ENCODE results near the gene SEC24B. TPM values are rescaled to one million over a fixed set of nuclear protein-coding genes. Genes with fewer than 3 reads are reported as not detected.

The SEC24B gene
- total and polyA plus RNA-seq, 2 donors (not counting 3 experiments of a cell fraction or from before 2014, with no cell fraction given), result 35.9 to 46.2 TPM

DNA sequence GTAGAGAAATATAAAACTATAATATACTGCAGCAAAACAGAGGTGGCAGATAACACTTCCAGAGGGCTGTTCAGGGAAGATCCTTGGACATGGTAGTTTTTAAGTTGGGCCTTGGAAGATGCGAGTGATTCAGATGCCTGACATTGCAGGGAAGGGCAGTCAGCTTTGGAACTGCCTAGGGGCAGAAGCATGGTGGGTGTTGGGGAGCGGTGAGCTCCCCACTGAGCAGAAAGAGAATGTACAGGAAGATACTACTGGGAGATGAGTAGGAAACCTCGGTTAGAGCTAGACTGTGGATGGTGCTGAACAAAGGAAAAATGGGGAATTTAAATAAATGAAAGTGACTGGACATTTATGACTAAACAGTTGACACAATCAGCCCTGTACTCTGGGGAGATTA lies 24.9 kb upstream of the SEC24B start:
- Histone ChIP-seq H4K20me1 (replicated peaks; ENCODE audit: control insufficient read depth, extremely low read depth, insufficient read depth, low read length) (no peaks in the 10 kb centered on the region), H3K4me2 (ENCODE audit: insufficient read depth, low read length) (no peak overlapping the region), H3K4me3 (replicated peaks in 1 of 3; ENCODE audit: insufficient read depth in 1 of 3, low read depth in 1 of 3, low read length in 3 of 3) (no peak overlapping the region), H3K36me3 (ENCODE audit: control insufficient read depth in 2 of 2, extremely low read depth in 1 of 2, insufficient read depth in 2 of 2, low read length in 2 of 2) (no peaks in the 10 kb centered on the region), H3K9ac (replicated peaks; ENCODE audit: extremely low read depth, insufficient read depth, low read length) (no peak overlapping the region), H3K79me2 (ENCODE audit: control insufficient read depth, insufficient read depth, low read length) (no peaks in the 10 kb centered on the region), H2AFZ (ENCODE audit: low read depth, low read length) (no peak overlapping the region), H3K4me1 (ENCODE audit: control insufficient read depth, extremely low read depth, insufficient read depth, low read length) (no peaks in the 10 kb centered on the region), H3K9me1 (replicated peaks; ENCODE audit: control insufficient read depth, extremely low read depth, insufficient read depth, low read length) (no peaks in the 10 kb centered on the region), H3K27me3 (ENCODE audit: control insufficient read depth in 2 of 2, insufficient read depth in 2 of 2, low read length in 2 of 2) (no peaks in the 10 kb centered on the region), H3K9me3 (replicated peaks; ENCODE audit: control insufficient read depth, insufficient read depth, low read length) (no peaks in the 10 kb centered on the region), H3K27ac (ENCODE audit: insufficient read depth, low read depth, low read length) (no peak overlapping the region)
- FAIRE-seq (no peak), DNase-seq (ENCODE audit: low read depth, low spot score) (no peak)
- TF ChIP-seq, protein P1, sequence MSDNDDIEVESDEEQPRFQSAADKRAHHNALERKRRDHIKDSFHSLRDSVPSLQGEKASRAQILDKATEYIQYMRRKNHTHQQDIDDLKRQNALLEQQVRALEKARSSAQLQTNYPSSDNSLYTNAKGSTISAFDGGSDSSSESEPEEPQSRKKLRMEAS (IDR thresholded peaks at IDR 0.05; ENCODE audit: insufficient read depth, insufficient read length), result no peak
- TF ChIP-seq JUN (IDR thresholded peaks at IDR 0.05; ENCODE audit: borderline replicate concordance, insufficient read depth, insufficient read length, low read depth), result no peak
- intact Hi-C loops (cut with micrococcal nuclease), result loop anchor here (5.0 to 10.0 kb wide), 2 partner anchors 194 to 531 kb away; no protein-coding TSS in a partner anchor
- dilution Hi-C loops (cut with MboI; ENCODE audit: extremely low pct_ligation_motif_present, low sequenced_read_pairs), result no loop called here
- ChIA-PET POLR2A (no interaction called here), CTCF (no interaction called here)
- no TSS peak for BruUV-seq (replicated peaks)

DNA sequence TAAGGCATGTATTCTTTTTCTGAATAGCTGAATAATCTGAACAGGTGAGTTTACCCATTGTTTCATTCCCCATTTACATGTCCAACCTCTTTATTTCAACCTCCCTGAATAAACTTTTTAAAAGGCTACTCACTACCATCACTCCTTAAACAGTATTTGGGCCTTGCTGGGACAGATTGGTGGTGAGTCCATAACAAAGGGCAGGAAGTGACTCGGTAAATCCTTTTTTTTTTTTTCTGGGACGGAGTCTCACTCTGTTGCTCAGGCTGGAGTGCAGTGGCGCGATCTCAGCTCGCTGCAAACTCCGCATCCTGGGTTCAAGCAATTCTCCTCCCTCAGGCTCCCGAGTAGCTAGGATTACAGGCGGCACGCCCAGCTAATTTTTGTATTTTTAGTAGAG lies 23.4 kb upstream of the SEC24B start:
- Histone ChIP-seq H3K4me1 (ENCODE audit: control insufficient read depth, extremely low read depth, insufficient read depth, low read length) (no peaks in the 10 kb centered on the region), H2AFZ (ENCODE audit: low read depth, low read length) (no peak overlapping the region), H3K9me3 (replicated peaks; ENCODE audit: control insufficient read depth, insufficient read depth, low read length) (no peaks in the 10 kb centered on the region), H3K27ac (ENCODE audit: insufficient read depth, low read depth, low read length) (no peak overlapping the region), H3K79me2 (ENCODE audit: control insufficient read depth, insufficient read depth, low read length) (no peaks in the 10 kb centered on the region), H4K20me1 (replicated peaks; ENCODE audit: control insufficient read depth, extremely low read depth, insufficient read depth, low read length) (no peaks in the 10 kb centered on the region), H3K4me3 (replicated peaks in 1 of 3; ENCODE audit: insufficient read depth in 1 of 3, low read depth in 1 of 3, low read length in 3 of 3) (no peak overlapping the region), H3K9me1 (replicated peaks; ENCODE audit: control insufficient read depth, extremely low read depth, insufficient read depth, low read length) (no peaks in the 10 kb centered on the region), H3K9ac (replicated peaks; ENCODE audit: extremely low read depth, insufficient read depth, low read length) (no peak overlapping the region), H3K4me2 (ENCODE audit: insufficient read depth, low read length) (no peak overlapping the region), H3K27me3 (ENCODE audit: control insufficient read depth in 2 of 2, insufficient read depth in 2 of 2, low read length in 2 of 2) (no peaks in the 10 kb centered on the region), H3K36me3 (ENCODE audit: control insufficient read depth in 2 of 2, extremely low read depth in 1 of 2, insufficient read depth in 2 of 2, low read length in 2 of 2) (no peaks in the 10 kb centered on the region)
- BruUV-seq (replicated peaks), result no TSS peak
- DNase-seq (ENCODE audit: low read depth, low spot score) (no peak), FAIRE-seq (no peak)
- POLR2A ChIA-PET, result no interaction called here
- CTCF ChIA-PET, result interaction anchor here (1.7 kb wide), 1 partner anchor 394 kb away, joined by 5 read pairs; no protein-coding TSS in a partner anchor
- intact Hi-C loops (cut with micrococcal nuclease) (no loop called here), dilution Hi-C loops (cut with MboI; ENCODE audit: extremely low pct_ligation_motif_present, low sequenced_read_pairs) (no loop called here)
- TF ChIP-seq FOS (IDR thresholded peaks at IDR 0.05; ENCODE audit: borderline replicate concordance, insufficient read depth, low read length) (no peak), POLR2A (IDR thresholded peaks at IDR 0.05; ENCODE audit: low read depth, low read length) (no peak), JUN (IDR thresholded peaks at IDR 0.05; ENCODE audit: borderline replicate concordance, insufficient read depth, insufficient read length, low read depth) (no peak), POLR2AphosphoS5 (IDR thresholded peaks at IDR 0.05; ENCODE audit: insufficient read depth, low read depth, low read length) (no peak), GATA2 (IDR thresholded peaks at IDR 0.05; ENCODE audit: insufficient read depth, insufficient read length, low read depth, low read length) (no peak), MYC (IDR thresholded peaks at IDR 0.05; ENCODE audit: low read depth, low read length) (no peak), EZH2 (IDR thresholded peaks at IDR 0.05; ENCODE audit: borderline replicate concordance, low read depth, low read length, severe bottlenecking) (no peak)
- TF ChIP-seq, protein P2, sequence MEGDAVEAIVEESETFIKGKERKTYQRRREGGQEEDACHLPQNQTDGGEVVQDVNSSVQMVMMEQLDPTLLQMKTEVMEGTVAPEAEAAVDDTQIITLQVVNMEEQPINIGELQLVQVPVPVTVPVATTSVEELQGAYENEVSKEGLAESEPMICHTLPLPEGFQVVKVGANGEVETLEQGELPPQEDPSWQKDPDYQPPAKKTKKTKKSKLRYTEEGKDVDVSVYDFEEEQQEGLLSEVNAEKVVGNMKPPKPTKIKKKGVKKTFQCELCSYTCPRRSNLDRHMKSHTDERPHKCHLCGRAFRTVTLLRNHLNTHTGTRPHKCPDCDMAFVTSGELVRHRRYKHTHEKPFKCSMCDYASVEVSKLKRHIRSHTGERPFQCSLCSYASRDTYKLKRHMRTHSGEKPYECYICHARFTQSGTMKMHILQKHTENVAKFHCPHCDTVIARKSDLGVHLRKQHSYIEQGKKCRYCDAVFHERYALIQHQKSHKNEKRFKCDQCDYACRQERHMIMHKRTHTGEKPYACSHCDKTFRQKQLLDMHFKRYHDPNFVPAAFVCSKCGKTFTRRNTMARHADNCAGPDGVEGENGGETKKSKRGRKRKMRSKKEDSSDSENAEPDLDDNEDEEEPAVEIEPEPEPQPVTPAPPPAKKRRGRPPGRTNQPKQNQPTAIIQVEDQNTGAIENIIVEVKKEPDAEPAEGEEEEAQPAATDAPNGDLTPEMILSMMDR (IDR thresholded peaks at IDR 0.05; ENCODE audit: extremely low read depth in 1 of 2, insufficient read depth in 1 of 2, low read depth in 1 of 2, low read length in 2 of 2), result no peak
- TF ChIP-seq, protein P1 (IDR thresholded peaks at IDR 0.05; ENCODE audit: insufficient read depth, insufficient read length), result no peak
